ENCODE results near the gene MAN2A1.

Gene MAN2A1

DNA sequence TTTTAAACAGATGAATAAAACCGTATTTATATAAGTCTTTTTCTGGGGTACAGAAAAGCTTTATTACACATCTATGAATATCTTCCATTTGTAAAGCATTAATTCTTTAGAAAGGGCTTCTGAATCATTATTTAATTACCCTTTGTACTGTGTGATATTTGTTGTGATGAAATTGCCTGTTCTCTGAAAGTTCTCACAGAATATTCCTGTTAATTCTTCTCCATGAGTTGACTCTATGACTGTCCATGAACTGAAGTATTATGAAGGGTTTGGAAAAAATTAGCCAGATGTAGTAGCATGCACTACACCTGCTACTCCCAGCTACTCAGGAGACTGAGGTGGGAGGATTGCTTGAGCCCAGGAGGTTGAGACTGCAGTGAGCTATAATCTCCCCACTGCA is 127.0 kb downstream of the MAN2A1 start (continued):
- TF ChIP-seq, protein P1, sequence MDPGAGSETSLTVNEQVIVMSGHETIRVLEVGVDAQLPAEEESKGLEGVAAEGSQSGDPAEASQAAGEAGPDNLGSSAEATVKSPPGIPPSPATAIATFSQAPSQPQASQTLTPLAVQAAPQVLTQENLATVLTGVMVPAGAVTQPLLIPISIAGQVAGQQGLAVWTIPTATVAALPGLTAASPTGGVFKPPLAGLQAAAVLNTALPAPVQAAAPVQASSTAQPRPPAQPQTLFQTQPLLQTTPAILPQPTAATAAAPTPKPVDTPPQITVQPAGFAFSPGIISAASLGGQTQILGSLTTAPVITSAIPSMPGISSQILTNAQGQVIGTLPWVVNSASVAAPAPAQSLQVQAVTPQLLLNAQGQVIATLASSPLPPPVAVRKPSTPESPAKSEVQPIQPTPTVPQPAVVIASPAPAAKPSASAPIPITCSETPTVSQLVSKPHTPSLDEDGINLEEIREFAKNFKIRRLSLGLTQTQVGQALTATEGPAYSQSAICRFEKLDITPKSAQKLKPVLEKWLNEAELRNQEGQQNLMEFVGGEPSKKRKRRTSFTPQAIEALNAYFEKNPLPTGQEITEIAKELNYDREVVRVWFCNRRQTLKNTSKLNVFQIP (CRISPR knock-in tag; IDR thresholded peaks at IDR 0.05; ENCODE audit: borderline replicate concordance, low read depth) = no peak

DNA sequence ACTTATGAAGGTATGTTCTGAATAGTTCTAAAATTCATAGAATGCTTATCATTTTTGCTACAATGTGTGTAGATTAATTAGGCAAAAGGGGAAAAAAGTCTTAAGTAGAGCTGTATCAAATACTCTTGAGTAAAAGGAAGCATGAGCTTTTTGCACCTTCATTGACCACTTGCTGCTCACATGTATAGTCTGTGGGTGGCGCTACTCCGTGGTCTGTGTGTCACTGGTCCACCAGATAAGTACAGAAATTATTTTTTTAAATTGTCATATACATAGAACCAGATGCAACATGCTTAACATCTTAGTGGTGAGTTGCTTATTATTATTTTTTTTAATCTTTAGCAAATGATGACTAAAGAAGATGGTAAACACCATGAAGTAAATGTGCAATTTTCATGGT is 130.2 kb downstream of the MAN2A1 start:
- TF ChIP-seq RARB (CRISPR knock-in tag; IDR thresholded peaks at IDR 0.05) (no peak), CSDC2 (CRISPR knock-in tag; IDR thresholded peaks at IDR 0.05) (no peak), ESRRG (CRISPR knock-in tag; IDR thresholded peaks at IDR 0.05) (no peak), ZFP30 (CRISPR knock-in tag; IDR thresholded peaks at IDR 0.05) (no peak), ISL1 (CRISPR knock-in tag; IDR thresholded peaks at IDR 0.05) (no peak), OSR1 (CRISPR knock-in tag; IDR thresholded peaks at IDR 0.05) (no peak), ARNTL (CRISPR knock-in tag; IDR thresholded peaks at IDR 0.05; ENCODE audit: borderline replicate concordance, low read depth) (no peak), GLIS3 (CRISPR knock-in tag; IDR thresholded peaks at IDR 0.05) (no peak), PPARA (CRISPR knock-in tag; IDR thresholded peaks at IDR 0.05; ENCODE audit: borderline replicate concordance) (no peak), BACH2 (CRISPR knock-in tag; IDR thresholded peaks at IDR 0.05; ENCODE audit: borderline replicate concordance) (no peak), ZNF70 (CRISPR knock-in tag; IDR thresholded peaks at IDR 0.05) (no peak)
- TF ChIP-seq, protein P1 (CRISPR knock-in tag; IDR thresholded peaks at IDR 0.05; ENCODE audit: borderline replicate concordance, low read depth) = no peak
- TF ChIP-seq, protein P2, sequence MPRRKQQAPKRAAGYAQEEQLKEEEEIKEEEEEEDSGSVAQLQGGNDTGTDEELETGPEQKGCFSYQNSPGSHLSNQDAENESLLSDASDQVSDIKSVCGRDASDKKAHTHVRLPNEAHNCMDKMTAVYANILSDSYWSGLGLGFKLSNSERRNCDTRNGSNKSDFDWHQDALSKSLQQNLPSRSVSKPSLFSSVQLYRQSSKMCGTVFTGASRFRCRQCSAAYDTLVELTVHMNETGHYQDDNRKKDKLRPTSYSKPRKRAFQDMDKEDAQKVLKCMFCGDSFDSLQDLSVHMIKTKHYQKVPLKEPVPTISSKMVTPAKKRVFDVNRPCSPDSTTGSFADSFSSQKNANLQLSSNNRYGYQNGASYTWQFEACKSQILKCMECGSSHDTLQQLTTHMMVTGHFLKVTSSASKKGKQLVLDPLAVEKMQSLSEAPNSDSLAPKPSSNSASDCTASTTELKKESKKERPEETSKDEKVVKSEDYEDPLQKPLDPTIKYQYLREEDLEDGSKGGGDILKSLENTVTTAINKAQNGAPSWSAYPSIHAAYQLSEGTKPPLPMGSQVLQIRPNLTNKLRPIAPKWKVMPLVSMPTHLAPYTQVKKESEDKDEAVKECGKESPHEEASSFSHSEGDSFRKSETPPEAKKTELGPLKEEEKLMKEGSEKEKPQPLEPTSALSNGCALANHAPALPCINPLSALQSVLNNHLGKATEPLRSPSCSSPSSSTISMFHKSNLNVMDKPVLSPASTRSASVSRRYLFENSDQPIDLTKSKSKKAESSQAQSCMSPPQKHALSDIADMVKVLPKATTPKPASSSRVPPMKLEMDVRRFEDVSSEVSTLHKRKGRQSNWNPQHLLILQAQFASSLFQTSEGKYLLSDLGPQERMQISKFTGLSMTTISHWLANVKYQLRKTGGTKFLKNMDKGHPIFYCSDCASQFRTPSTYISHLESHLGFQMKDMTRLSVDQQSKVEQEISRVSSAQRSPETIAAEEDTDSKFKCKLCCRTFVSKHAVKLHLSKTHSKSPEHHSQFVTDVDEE (CRISPR knock-in tag; IDR thresholded peaks at IDR 0.05) = no peak
- TF ChIP-seq, protein P3, sequence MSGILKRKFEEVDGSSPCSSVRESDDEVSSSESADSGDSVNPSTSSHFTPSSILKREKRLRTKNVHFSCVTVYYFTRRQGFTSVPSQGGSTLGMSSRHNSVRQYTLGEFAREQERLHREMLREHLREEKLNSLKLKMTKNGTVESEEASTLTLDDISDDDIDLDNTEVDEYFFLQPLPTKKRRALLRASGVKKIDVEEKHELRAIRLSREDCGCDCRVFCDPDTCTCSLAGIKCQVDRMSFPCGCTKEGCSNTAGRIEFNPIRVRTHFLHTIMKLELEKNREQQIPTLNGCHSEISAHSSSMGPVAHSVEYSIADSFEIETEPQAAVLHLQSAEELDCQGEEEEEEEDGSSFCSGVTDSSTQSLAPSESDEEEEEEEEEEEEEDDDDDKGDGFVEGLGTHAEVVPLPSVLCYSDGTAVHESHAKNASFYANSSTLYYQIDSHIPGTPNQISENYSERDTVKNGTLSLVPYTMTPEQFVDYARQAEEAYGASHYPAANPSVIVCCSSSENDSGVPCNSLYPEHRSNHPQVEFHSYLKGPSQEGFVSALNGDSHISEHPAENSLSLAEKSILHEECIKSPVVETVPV (CRISPR knock-in tag; IDR thresholded peaks at IDR 0.05) = no peak
- TF ChIP-seq, protein P4, sequence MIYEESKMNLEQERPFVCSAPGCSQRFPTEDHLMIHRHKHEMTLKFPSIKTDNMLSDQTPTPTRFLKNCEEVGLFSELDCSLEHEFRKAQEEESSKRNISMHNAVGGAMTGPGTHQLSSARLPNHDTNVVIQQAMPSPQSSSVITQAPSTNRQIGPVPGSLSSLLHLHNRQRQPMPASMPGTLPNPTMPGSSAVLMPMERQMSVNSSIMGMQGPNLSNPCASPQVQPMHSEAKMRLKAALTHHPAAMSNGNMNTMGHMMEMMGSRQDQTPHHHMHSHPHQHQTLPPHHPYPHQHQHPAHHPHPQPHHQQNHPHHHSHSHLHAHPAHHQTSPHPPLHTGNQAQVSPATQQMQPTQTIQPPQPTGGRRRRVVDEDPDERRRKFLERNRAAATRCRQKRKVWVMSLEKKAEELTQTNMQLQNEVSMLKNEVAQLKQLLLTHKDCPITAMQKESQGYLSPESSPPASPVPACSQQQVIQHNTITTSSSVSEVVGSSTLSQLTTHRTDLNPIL (CRISPR knock-in tag; IDR thresholded peaks at IDR 0.05; ENCODE audit: low read depth) = no peak
- TF ChIP-seq, protein P5, sequence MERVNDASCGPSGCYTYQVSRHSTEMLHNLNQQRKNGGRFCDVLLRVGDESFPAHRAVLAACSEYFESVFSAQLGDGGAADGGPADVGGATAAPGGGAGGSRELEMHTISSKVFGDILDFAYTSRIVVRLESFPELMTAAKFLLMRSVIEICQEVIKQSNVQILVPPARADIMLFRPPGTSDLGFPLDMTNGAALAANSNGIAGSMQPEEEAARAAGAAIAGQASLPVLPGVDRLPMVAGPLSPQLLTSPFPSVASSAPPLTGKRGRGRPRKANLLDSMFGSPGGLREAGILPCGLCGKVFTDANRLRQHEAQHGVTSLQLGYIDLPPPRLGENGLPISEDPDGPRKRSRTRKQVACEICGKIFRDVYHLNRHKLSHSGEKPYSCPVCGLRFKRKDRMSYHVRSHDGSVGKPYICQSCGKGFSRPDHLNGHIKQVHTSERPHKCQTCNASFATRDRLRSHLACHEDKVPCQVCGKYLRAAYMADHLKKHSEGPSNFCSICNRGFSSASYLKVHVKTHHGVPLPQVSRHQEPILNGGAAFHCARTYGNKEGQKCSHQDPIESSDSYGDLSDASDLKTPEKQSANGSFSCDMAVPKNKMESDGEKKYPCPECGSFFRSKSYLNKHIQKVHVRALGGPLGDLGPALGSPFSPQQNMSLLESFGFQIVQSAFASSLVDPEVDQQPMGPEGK (CRISPR knock-in tag; IDR thresholded peaks at IDR 0.05; ENCODE audit: borderline replicate concordance) = no peak
- ATAC-seq = no peak

DNA sequence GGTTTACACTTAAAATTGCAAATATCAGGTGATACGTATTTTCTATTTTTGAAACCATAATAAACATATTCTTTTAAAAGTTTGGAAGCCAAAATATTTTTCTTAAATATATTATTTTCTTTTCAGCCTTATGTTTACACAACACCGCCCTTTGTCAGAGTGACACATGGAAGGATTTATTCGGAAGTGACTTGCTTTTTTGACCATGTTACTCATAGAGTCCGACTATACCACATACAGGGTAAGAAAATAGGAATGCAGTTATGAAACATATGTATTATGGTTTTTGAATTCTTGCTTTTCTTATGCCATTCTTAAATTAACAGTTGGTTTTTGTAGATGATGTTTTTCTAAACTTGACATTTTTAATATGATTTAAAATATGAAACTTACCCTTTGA is 133.9 kb downstream of the MAN2A1 start:
- ATAC-seq = no peak
- TF ChIP-seq CSDC2 (CRISPR knock-in tag; IDR thresholded peaks at IDR 0.05) (no peak), TCF4 (CRISPR knock-in tag; IDR thresholded peaks at IDR 0.05; ENCODE audit: borderline replicate concordance) (no peak), SNAI2 (CRISPR knock-in tag; IDR thresholded peaks at IDR 0.05) (no peak), PPARA (CRISPR knock-in tag; IDR thresholded peaks at IDR 0.05; ENCODE audit: borderline replicate concordance) (no peak), OSR1 (CRISPR knock-in tag; IDR thresholded peaks at IDR 0.05) (no peak), ZNF8 (CRISPR knock-in tag; IDR thresholded peaks at IDR 0.05) (no peak), ISL1 (CRISPR knock-in tag; IDR thresholded peaks at IDR 0.05) (no peak), ZFP3 (CRISPR knock-in tag; IDR thresholded peaks at IDR 0.05) (no peak)
- TF ChIP-seq, protein P2 (CRISPR knock-in tag; IDR thresholded peaks at IDR 0.05) = no peak
- TF ChIP-seq, protein P5 (CRISPR knock-in tag; IDR thresholded peaks at IDR 0.05; ENCODE audit: borderline replicate concordance) = no peak
- TF ChIP-seq, protein P3 (CRISPR knock-in tag; IDR thresholded peaks at IDR 0.05) = no peak
